Body of pancreas (tissue), 4 donors: Measurements from ENCODE around the gene OR5D18. TPM values are rescaled to one million over a fixed set of nuclear protein-coding genes. Genes with fewer than 3 reads are reported as not detected.
"Not testable (repeated sequence)": the region's sequence is repeated elsewhere in the genome, so short reads cannot be mapped to it uniquely, and the experiment has no call there.

Source experiments
- ATAC-seq: fragments of 150-250 bp; one replicate; pipeline ENCODE4 v1.9.1; 2016
- DNase-seq, 4 donors: peaks; one replicate each; pipeline ENCODE4 v3.0.0-alpha.2; 2019
- H3K27ac ChIP-seq, 4 donors: fragments of 200-600 bp; sonication (generic); 1 replicate in 3 of 4; 2 replicates in 1 of 4; pipeline versions ENCODE4 v1.5.1 to v1.6.1; 2016 to 2019; ENCODE audit warnings: mild to moderate bottlenecking in 1 of 4, mixed read lengths in 1 of 4, moderate library complexity in 1 of 4
- H3K27me3 ChIP-seq, 2 donors: fragments of 200-600 bp; sonication (generic); one replicate each; pipeline ENCODE4 v1.6.0; 2016; ENCODE audit warnings: mild to moderate bottlenecking in 1 of 2
- H3K36me3 ChIP-seq, 2 donors: fragments of 200-600 bp; sonication (generic); replicated peaks in 1 of 2; 2 replicates each; pipeline ENCODE4 v1.5.1; 2016; ENCODE audit warnings: low read depth in 2 of 2; ENCODE audit not compliant: insufficient read depth in 1 of 2
- H3K4me1 ChIP-seq: fragments of 200-600 bp; sonication (generic); one replicate; pipeline ENCODE4 v1.6.0; 2016
- H3K4me3 ChIP-seq, 2 donors: fragments of 200-600 bp; sonication (generic); 1 replicate in 1 of 2; 2 replicates in 1 of 2; pipeline ENCODE4 v1.5.1; 2016 to 2019
- H3K9me3 ChIP-seq, 3 donors: fragments of 200-600 bp; sonication (generic); 1 replicate in 2 of 3; 2 replicates in 1 of 3; pipeline ENCODE4 v1.5.1; 2016
- POLR2A ChIP-seq, 3 donors: fragments of 450-650 bp; IDR thresholded peaks; one replicate each; pipeline ENCODE4 v1.6.1; 2016; ENCODE audit warnings: antibody characterized with exemption in 3 of 3, mild to moderate bottlenecking in 2 of 3
- WGBS, 2 donors: methylation state at CpG; one replicate each; pipeline ENCODE4 v1.1.5; 2017; 5-methylcytosine and 5-hydroxymethylcytosine counted together
- intact Hi-C: fragments of 100-400 bp; cut with DNase I; formaldehyde crosslinking; loops from one replicate; pipeline ENCODE4 v1.15.1; 2023
- small RNA-seq: library from RNA; depleted of rRNA; stranded (forward); fragments of <200 nt; gene quantifications from one replicate; pipeline ENCODE3, GENCODE V24; 2016
- total RNA-seq, 2 donors: library from RNA; depleted of rRNA; stranded (reverse); fragments of >200 nt; gene quantifications; one replicate each; pipeline ENCODE4 v1.1.0, GENCODE V29; 2016
- TF ChIP-seq, protein P1 (sequence below), 7 experiments: fragments of 450-650 bp in 4 of 7; fragments of 200-600 bp in 3 of 7; sonication (generic) in 3 of 7; IDR thresholded peaks; one replicate each; pipeline ENCODE4 v1.5.1; 2016 to 2019; ENCODE audit warnings: antibody characterized with exemption in 7 of 7

OR5D18 gene
- total RNA-seq, 2 donors from 2014 or later = not detected

- DNase-seq (no peak), ATAC-seq (no peak)
- intact Hi-C loops = no loop called here
- Histone ChIP-seq H3K4me3 (no peak overlapping the region), H3K36me3 (no peaks in the 10 kb centered on the region), H3K4me1 (no peaks in the 10 kb centered on the region), H3K27ac (no peak overlapping the region), H3K9me3 (no peaks in the 10 kb centered on the region), H3K27me3 (no peaks in the 10 kb centered on the region)
- TF ChIP-seq POLR2A (IDR thresholded peaks at IDR 0.05) = no peak
- TF ChIP-seq, protein P1, sequence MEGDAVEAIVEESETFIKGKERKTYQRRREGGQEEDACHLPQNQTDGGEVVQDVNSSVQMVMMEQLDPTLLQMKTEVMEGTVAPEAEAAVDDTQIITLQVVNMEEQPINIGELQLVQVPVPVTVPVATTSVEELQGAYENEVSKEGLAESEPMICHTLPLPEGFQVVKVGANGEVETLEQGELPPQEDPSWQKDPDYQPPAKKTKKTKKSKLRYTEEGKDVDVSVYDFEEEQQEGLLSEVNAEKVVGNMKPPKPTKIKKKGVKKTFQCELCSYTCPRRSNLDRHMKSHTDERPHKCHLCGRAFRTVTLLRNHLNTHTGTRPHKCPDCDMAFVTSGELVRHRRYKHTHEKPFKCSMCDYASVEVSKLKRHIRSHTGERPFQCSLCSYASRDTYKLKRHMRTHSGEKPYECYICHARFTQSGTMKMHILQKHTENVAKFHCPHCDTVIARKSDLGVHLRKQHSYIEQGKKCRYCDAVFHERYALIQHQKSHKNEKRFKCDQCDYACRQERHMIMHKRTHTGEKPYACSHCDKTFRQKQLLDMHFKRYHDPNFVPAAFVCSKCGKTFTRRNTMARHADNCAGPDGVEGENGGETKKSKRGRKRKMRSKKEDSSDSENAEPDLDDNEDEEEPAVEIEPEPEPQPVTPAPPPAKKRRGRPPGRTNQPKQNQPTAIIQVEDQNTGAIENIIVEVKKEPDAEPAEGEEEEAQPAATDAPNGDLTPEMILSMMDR (IDR thresholded peaks at IDR 0.05) = no peak
These were observed 29.6 kb downstream of the OR5D18 start for GRCh38 chr11:55849037-55849436.

- WGBS, 2 donors = 43 to 70% methylated on average over 1 of the region's 1 CpG
- no peak for ATAC-seq
- no peaks in the 10 kb centered on the region for H3K27me3 ChIP-seq
These were observed 32.7 kb downstream of the OR5D18 start for GRCh38 chr11:55852141-55852540.

GRCh38 chr11:55854704-55855103 is 35.3 kb downstream of the OR5D18 start:
- WGBS, 2 donors = 7 to 11% methylated on average over 1 of the region's 1 CpG
- no peak for DNase-seq
- no peaks in the 10 kb centered on the region for H3K27me3 ChIP-seq
- H3K4me3 ChIP-seq = no peak overlapping the region
- no peak overlapping the region for H3K27ac ChIP-seq
- no peaks in the 10 kb centered on the region for H3K36me3 ChIP-seq
- ATAC-seq = no peak
- TF ChIP-seq POLR2A (IDR thresholded peaks at IDR 0.05) = no peak
- TF ChIP-seq, protein P1 (IDR thresholded peaks at IDR 0.05) = no peak
- H3K9me3 ChIP-seq = no peaks in the 10 kb centered on the region
- H3K4me1 ChIP-seq = no peaks in the 10 kb centered on the region
- intact Hi-C loops = no loop called here

More at GRCh38 chr11:55852141-55852540, 32.7 kb downstream of the OR5D18 start:
- Histone ChIP-seq H3K9me3 (no peaks in the 10 kb centered on the region), H3K4me3 (no peak overlapping the region), H3K27ac (no peak overlapping the region), H3K4me1 (no peaks in the 10 kb centered on the region), H3K36me3 (no peaks in the 10 kb centered on the region)
- DNase-seq = no peak
- intact Hi-C loops = no loop called here
- TF ChIP-seq POLR2A (IDR thresholded peaks at IDR 0.05) = no peak
- TF ChIP-seq, protein P1 (IDR thresholded peaks at IDR 0.05) = no peak

- H3K27me3 ChIP-seq, intact Hi-C loops, ATAC-seq, H3K27ac ChIP-seq, H3K36me3 ChIP-seq, H3K4me1 ChIP-seq, DNase-seq, H3K9me3 ChIP-seq, H3K4me3 ChIP-seq: not testable (repeated sequence)
- WGBS, 2 donors = 69 to 71% methylated on average over 4 of the region's 4 CpGs
These were observed 47.9 kb downstream of the OR5D18 start for GRCh38 chr11:55867354-55867753.

Small RNA genes within 50 kb of the gene (small RNA-seq; reads per million reads assigned to genes)
- gene AC036111.3 = not detected

Other genes with a start within 250 kb of the OR5D18 start
- not detected for gene OR4C16, start 247.5 kb upstream of the OR5D18 start, total RNA-seq
- not detected for gene OR4C11, start 212.0 kb upstream of the OR5D18 start, total RNA-seq
- not detected for gene OR4P4, start 184.5 kb upstream of the OR5D18 start, total RNA-seq
- not detected for gene OR4S2, start 171.3 kb upstream of the OR5D18 start, total RNA-seq
- not detected for gene OR4C6, start 157.4 kb upstream of the OR5D18 start, total RNA-seq
- not detected for gene OR5D13, start 46.2 kb upstream of the OR5D18 start, total RNA-seq
- gene OR5D14, start 24.1 kb upstream of the OR5D18 start, total RNA-seq = not detected
- gene OR5L1, start 8.3 kb upstream of the OR5D18 start, total RNA-seq = not detected
- not detected for gene OR5L2, start 7.6 kb downstream of the OR5D18 start, total RNA-seq
- gene OR5D16, start 19.1 kb downstream of the OR5D18 start, total RNA-seq = not detected
- not detected for gene TRIM51, start 63.7 kb downstream of the OR5D18 start, total RNA-seq
- gene OR5W2, start 95.0 kb downstream of the OR5D18 start, total RNA-seq = not detected
- gene OR5I1, start 116.8 kb downstream of the OR5D18 start, total RNA-seq = not detected
- not detected for gene OR10AG1, start 150.3 kb downstream of the OR5D18 start, total RNA-seq
- gene OR5F1, start 175.0 kb downstream of the OR5D18 start, total RNA-seq = not detected
- gene OR5AS1, start 208.0 kb downstream of the OR5D18 start, total RNA-seq = not detected